ENCODE data around the gene ERCC3.
"Not testable (repeated sequence)": the region's sequence is repeated elsewhere in the genome, so short reads cannot be mapped to it uniquely, and the experiment has no call there.

Gene ERCC3

GRCh38 chr2:127225186-127225960, 68.6 kb downstream of the ERCC3 start:
- no peak for DNase-seq

- not testable (repeated sequence) for DNase-seq
Measured at GRCh38 chr2:127224135-127224534, 69.8 kb downstream of the ERCC3 start.

DNA sequence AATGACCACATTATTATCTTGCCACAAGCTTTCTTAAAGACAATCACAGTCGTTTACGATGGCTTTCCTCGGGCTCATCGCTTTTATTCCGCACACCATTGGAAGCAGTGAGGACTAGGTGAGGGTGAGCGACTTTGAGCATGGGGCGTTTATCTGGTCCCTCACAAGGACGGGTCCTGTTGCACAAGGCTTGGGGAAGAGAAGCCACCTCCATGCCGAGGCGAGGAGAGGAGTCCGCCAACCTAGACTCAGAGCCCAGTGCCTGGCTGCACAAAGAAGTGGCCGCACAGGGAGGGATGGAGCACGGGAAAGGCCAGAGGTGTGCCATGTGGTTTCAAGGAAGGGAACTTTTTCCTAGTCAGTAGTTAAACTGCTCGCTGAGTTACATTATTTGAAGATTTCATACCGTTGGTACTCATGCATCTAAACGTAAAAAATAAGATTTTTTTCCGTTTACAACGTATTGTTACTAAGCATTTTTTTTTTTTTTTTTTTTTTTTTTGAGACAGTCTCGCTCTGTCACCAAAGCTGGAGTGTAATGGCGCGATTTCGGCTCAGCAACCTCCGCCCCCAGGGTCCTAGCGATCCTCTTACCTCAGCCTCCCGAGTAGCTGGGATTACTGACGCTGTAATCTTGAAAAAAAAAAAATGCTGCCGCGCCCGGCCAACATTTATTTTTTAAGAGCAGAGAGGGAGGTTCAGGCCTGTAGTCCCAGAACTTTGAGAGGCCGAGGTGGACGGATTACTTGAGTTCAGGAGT, 73.0 kb downstream of the ERCC3 start:
- DNase-seq = no peak

GRCh38 chr2:127220102-127220767, 73.7 kb downstream of the ERCC3 start, which contains the start of gene CYP27C1:
Gene CYP27C1, minus strand, starts transcription at chr2:127220299. Its CDS starts 29 bp downstream, at chr2:127220270.
- no peak for DNase-seq

GRCh38 chr2:127219171-127220070, 74.5 kb downstream of the ERCC3 start:
- DNase-seq = no peak

DNA sequence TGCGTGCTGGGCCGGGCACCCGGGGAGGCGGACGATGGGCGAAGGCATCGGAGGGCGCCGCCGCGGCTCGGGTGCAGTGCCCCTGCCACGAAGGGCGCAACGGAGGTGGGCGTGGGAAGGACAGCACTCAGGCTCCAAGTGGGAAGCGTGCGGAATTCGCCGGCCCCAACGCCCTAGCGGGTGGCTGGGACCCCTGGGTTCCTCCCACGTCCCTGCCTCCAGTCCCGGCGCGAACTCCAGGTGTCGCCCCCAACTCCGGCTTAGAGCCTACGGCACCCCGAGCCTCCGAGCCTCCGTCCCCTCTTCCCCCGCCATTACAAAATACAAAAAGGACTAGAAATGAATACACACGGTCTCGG, 75.2 kb downstream of the ERCC3 start:
- DNase-seq = no peak

DNA sequence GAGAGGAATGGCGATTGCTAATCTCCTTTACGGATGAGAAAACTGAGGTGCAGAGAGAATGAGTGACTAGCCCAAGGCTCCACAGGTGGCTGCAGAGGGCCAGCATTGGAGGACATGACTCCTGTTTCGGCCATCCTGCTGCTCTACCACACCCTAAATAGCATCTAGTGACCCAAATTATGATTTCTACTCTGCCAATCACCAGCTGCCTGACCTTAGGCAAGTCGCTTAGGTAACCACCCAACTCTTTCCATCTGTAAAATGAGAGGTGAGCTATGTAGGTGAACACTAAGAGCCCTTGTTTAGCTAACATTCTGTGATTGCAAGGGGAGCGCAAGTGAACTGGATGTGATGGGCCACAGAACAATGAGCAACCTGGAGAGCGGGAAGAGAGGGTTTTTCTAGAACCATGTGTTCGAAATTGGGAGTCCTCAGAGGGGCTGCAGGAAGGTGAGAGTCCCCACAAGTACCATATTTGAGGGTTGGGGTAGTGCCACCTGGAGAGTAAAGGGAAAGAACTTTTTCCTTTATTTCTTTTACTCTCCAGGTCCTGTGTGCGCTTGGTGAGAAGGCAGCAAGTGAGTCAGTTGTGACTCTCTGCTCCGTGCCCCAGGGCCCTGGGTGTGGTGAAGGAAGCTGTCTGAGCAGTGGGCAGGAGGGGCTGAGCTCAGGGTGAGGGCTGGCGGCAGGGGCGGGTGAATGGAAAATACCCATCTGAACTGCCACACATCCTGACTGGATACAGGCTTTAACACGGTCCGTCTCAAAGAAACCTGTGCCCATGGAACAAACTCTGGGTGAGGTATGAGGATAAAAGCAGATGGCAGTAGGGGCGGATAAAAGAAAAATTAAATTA, 76.2 kb downstream of the ERCC3 start:
- DNase-seq = no peak

DNA sequence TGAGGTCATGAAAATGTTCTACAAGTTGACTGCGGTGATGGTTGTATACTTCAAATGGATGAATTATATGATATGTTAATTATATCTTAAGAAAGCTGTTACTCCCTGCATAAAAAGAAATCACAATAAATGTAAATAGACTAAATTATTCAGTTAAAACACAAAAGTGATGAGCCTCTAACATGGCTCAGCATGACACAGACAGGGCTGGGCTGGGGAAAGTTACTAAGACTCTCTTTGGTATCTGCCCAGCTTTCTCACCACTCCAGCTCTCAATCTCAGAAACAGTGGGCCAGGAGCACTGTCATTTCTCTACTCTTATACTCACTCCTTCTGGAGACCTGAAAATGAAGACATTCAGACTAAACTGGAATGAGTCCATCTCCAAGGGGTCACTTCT, 77.4 kb downstream of the ERCC3 start:
- DNase-seq = no peak

DNA sequence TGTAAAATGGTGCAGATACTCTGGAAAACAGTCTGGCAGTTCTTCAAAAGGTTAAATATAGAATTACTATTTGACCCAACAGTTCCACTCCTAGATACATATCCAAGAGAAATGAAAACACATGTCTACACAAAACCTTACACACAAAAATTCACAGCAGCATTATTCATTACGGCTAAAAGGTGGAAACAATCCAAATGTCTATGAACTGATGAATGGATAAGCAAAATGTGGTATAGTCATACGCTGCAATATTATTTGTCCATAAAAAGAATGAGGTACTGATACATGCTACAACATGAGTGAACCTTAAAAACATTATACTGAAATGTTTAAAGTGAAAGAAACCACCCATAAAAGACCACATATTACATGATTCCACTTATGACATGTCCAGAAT, 77.8 kb downstream of the ERCC3 start:
- no peak for DNase-seq

GRCh38 chr2:127214201-127214600, 79.7 kb downstream of the ERCC3 start:
- DNase-seq = not testable (repeated sequence)

GRCh38 chr2:127208313-127208712, 85.6 kb downstream of the ERCC3 start:
- DNase-seq = peak; percentile 57

All from NCI-H1092 treated with DMSO at 0.1 percent for 48 hours (cell line).